RWPE2 (cell line): ENCODE measurements around the gene EFCAB11.

Experiments used
- ATAC-seq: fragments of 200-7000 bp; cut with Tn5 transposase; 3 replicates; pipeline ENCODE4 v1.9.1; 2021; ENCODE audit warnings: low read depth
- DNase-seq: peaks from one replicate; pipeline ENCODE4 v3.0.0-alpha.2; 2020; ENCODE audit warnings: low spot score
- H3K27ac ChIP-seq: fragments of 450-650 bp; 2 replicates; pipeline ENCODE4 v1.5.1; 2017; ENCODE audit warnings: mild to moderate bottlenecking; ENCODE audit not compliant: poor library complexity, severe bottlenecking
- H3K27me3 ChIP-seq: fragments of 250-450 bp; sonication (Bioruptor Pico); 2 replicates; pipeline ENCODE4 v1.5.1; 2021; ENCODE audit warnings: mild to moderate bottlenecking, moderate library complexity; ENCODE audit not compliant: insufficient read depth, poor library complexity, severe bottlenecking
- H3K36me3 ChIP-seq: fragments of 250-450 bp; sonication (Bioruptor Pico); 2 replicates; pipeline ENCODE4 v1.5.1; 2020; ENCODE audit warnings: low read depth, mild to moderate bottlenecking, moderate library complexity
- H3K4me1 ChIP-seq: fragments of 250-450 bp; sonication (Bioruptor Pico); 2 replicates; pipeline ENCODE4 v1.5.1; 2021; ENCODE audit warnings: mild to moderate bottlenecking, moderate library complexity; ENCODE audit not compliant: insufficient read depth, poor library complexity, severe bottlenecking
- H3K4me3 ChIP-seq: fragments of 250-450 bp; sonication (Bioruptor Pico); 2 replicates; pipeline ENCODE4 v1.5.1; 2021; ENCODE audit warnings: mild to moderate bottlenecking, moderate library complexity; ENCODE audit not compliant: severe bottlenecking
- H3K9me3 ChIP-seq: fragments of 250-450 bp; sonication (Bioruptor Pico); 2 replicates; pipeline ENCODE4 v1.5.1; 2021; ENCODE audit warnings: mild to moderate bottlenecking, moderate library complexity; ENCODE audit not compliant: severe bottlenecking
- TF ChIP-seq, protein P1 (sequence below): fragments of 450-650 bp; IDR thresholded peaks from one replicate; pipeline ENCODE4 v1.5.1; 2017; ENCODE audit warnings: mild to moderate bottlenecking, moderate library complexity; ENCODE audit not compliant: poor library complexity, severe bottlenecking

The EFCAB11 gene

DNA sequence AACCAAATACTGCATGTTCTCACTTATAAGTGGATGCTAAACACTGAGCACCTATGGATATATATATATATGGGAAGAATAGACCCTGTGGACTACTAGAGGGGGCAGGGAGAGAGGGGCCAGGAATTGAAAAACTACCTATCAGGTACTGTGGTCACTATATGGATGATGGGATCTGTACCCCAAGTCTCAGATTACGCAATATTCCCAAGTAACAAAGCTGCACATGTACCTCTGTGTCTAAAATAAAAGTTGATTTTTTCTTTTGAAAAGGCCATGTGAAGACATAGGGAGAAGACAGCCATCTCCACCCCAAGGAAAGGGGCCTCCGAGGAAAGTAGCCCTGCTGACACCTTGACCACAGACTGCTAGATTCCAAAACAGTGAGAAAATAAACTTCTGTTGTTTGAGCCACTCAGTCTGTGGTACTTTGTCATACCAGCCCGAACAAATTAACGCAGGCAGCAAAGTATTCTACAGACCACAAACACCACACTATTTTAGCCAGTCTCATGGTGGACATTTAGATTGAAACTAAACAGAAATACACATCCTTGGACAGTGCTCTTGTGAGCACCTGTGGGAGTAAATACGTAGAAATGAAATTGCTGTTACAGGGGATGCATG, 197.1 kb downstream of the EFCAB11 start:
- Histone ChIP-seq H3K27ac (no peak overlapping the region), H3K9me3 (no peaks in the 10 kb centered on the region), H3K27me3 (no peaks in the 10 kb centered on the region), H3K4me1 (no peaks in the 10 kb centered on the region), H3K36me3 (no peaks in the 10 kb centered on the region), H3K4me3 (no peak overlapping the region)
- DNase-seq: no peak
- no peak for ATAC-seq
- TF ChIP-seq, protein P1, sequence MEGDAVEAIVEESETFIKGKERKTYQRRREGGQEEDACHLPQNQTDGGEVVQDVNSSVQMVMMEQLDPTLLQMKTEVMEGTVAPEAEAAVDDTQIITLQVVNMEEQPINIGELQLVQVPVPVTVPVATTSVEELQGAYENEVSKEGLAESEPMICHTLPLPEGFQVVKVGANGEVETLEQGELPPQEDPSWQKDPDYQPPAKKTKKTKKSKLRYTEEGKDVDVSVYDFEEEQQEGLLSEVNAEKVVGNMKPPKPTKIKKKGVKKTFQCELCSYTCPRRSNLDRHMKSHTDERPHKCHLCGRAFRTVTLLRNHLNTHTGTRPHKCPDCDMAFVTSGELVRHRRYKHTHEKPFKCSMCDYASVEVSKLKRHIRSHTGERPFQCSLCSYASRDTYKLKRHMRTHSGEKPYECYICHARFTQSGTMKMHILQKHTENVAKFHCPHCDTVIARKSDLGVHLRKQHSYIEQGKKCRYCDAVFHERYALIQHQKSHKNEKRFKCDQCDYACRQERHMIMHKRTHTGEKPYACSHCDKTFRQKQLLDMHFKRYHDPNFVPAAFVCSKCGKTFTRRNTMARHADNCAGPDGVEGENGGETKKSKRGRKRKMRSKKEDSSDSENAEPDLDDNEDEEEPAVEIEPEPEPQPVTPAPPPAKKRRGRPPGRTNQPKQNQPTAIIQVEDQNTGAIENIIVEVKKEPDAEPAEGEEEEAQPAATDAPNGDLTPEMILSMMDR: no peak

DNA sequence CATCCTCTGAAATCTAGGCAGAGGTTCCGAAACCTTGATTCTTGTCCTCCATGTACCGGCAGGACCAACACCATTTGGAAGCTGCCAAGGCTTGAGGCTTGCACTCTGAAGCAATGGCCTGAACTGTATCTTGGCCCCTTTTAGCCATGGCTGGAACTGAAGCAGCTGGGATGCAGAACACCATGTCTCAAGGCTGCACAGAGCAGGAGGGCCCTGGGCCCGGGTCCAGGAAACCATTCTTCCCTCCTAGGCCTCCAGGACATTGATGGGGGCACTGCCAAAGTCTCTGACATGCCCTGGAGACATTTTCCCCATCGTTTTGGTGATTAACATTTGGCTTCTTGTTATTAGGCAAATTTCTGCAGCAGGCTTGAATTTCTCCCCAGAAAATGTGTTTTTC, 198.7 kb downstream of the EFCAB11 start:
- Histone ChIP-seq H3K27me3 (no peaks in the 10 kb centered on the region), H3K4me3 (no peak overlapping the region), H3K4me1 (no peaks in the 10 kb centered on the region), H3K27ac (no peak overlapping the region), H3K9me3 (no peaks in the 10 kb centered on the region), H3K36me3 (no peaks in the 10 kb centered on the region)
- no peak for DNase-seq
- TF ChIP-seq, protein P1: no peak
- no peak for ATAC-seq

DNA sequence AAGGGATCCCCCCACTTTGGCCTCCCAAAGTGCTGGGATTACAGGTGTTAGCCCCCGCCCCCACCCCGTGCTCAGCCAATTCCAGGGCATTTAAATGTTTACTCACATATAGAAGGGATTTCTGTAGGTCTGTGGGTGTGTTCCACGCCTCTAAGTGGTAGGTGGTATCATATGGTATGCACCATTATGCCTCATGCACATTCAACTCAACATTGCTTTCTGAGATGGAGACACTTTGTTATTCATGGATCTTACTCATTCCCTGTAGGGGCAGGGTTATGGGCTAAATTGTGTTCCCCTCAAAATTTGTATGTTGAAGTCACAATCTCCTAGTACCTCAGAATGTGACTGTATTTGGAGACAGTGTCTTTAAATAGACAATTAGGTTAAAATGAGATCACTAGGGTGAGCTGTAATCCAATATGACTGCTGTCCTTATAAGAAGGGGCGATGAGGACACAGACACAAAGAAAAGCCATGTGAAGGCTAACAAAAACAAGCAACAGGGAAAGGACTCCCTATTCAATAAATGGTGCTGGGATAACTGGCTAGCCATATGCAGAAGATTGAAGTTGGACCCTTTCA, 200.6 kb downstream of the EFCAB11 start:
- TF ChIP-seq, protein P1: no peak
- Histone ChIP-seq H3K4me1 (no peaks in the 10 kb centered on the region), H3K27ac (no peak overlapping the region), H3K9me3 (no peaks in the 10 kb centered on the region), H3K27me3 (no peaks in the 10 kb centered on the region), H3K4me3 (no peak overlapping the region), H3K36me3 (no peaks in the 10 kb centered on the region)
- DNase-seq (no peak), ATAC-seq (no peak)

DNA sequence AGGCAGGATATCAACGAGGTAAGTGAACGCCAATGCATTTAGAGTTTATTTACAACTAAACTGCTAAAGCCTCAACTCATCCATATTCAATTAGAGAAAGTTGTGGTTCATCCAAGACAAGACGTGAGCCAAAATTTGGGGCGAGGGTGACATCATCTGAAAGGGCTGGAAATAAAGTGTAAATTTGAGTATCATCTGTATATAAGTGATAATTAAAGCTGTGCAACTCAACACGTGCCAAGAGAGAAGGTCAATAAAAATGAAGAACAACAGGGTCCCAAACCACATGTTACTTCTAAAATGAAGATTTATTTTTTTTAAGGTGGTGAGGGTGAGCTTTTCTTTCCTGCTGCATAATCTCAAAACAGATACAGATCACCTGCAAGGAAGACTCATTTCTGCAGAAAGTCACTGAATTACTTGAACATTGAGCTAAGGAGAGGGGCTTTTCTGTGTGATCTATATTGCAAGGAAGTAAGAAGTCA, 203.6 kb downstream of the EFCAB11 start:
- Histone ChIP-seq H3K9me3 (no peaks in the 10 kb centered on the region), H3K4me3 (no peak overlapping the region), H3K36me3 (no peaks in the 10 kb centered on the region), H3K4me1 (no peaks in the 10 kb centered on the region), H3K27me3 (no peaks in the 10 kb centered on the region), H3K27ac (no peak overlapping the region)
- ATAC-seq (no peak), DNase-seq (no peak)
- TF ChIP-seq, protein P1: no peak

DNA sequence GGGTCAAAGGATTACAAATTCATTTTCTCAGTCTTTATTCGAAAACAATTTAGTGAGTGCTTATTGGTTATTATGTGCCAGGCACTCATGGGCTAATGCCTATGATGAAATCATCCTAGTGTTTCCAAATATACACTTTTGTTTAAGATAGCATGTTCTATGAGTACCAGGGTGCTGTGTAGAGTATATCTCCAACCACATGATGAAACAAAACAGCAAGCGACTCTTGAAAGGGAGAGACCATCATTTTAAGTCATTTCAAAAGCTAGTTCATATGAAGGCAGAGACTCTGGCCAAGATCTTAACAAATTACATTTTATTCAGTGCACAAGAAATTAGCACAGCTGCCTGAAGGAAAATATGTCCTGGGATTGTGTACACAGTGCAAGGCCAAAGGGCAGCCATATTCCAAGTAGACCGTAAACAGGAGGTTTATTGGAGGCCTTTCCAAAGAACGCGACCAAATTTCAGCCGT, 204.2 kb downstream of the EFCAB11 start:
- TF ChIP-seq, protein P1: no peak

More for the DNA sequence above, 204.2 kb downstream of the EFCAB11 start:
- ATAC-seq (no peak), DNase-seq (no peak)
- Histone ChIP-seq H3K9me3 (no peaks in the 10 kb centered on the region), H3K27me3 (no peaks in the 10 kb centered on the region), H3K4me3 (no peak overlapping the region), H3K4me1 (no peaks in the 10 kb centered on the region), H3K27ac (no peak overlapping the region), H3K36me3 (no peaks in the 10 kb centered on the region)
